HG03139 (cell line): Measurements from ENCODE around the gene SPATA20.

Experiments
- ATAC-seq: cut with Tn5 transposase; IDR thresholded peaks from one replicate; pipeline ENCODE4 v1.9.1; 2021; ENCODE audit not compliant: unreplicated experiment

SPATA20 gene

GRCh38 chr17:50538549-50539410, 8.2 kb upstream of the SPATA20 start:
- no peak for ATAC-seq

GRCh38 chr17:50539762-50540559, 7.0 kb upstream of the SPATA20 start:
- ATAC-seq: no peak

- ATAC-seq: no peak
Observed at GRCh38 chr17:50540560-50541401, 6.2 kb upstream of the SPATA20 start.

GRCh38 chr17:50541402-50541715, 5.6 kb upstream of the SPATA20 start:
- ATAC-seq: no peak

- ATAC-seq: peak; percentile 60
Observed at GRCh38 chr17:50541716-50542688, 5.0 kb upstream of the SPATA20 start.

GRCh38 chr17:50542795-50543774, 3.9 kb upstream of the SPATA20 start:
- ATAC-seq: no peak

- no peak for ATAC-seq
Observed at GRCh38 chr17:50544516-50544915, 2.5 kb upstream of the SPATA20 start.

- no peak for ATAC-seq
Observed at GRCh38 chr17:50545311-50545710, 1.7 kb upstream of the SPATA20 start.

GRCh38 chr17:50546701-50547034, 306 bp upstream of the SPATA20 start:
- no peak for ATAC-seq

GRCh38 chr17:50547736-50548083, 736 bp downstream of the SPATA20 start:
- no peak for ATAC-seq

GRCh38 chr17:50548831-50549230, 1.9 kb downstream of the SPATA20 start:
- ATAC-seq: no peak

GRCh38 chr17:50549256-50549941, 2.4 kb downstream of the SPATA20 start:
- no peak for ATAC-seq

- no peak for ATAC-seq
Observed at GRCh38 chr17:50549969-50550368, 3.0 kb downstream of the SPATA20 start.

- no peak for ATAC-seq
Observed at GRCh38 chr17:50550661-50551432, 3.9 kb downstream of the SPATA20 start.

GRCh38 chr17:50551433-50551815, 4.5 kb downstream of the SPATA20 start:
- no peak for ATAC-seq

GRCh38 chr17:50551884-50552283, 4.9 kb downstream of the SPATA20 start:
- no peak for ATAC-seq

- ATAC-seq: no peak
Observed at GRCh38 chr17:50554201-50554600, 7.2 kb downstream of the SPATA20 start.

- ATAC-seq: no peak
Observed at GRCh38 chr17:50556803-50557202, 9.8 kb downstream of the SPATA20 start.
